ENCODE results near the gene CCL19.

The CCL19 gene

GRCh38 chr9:34658461-34658860 lies 32.6 kb downstream of the CCL19 start:
- no peaks in the 10 kb centered on the region for H3K27me3 Mint-ChIP-seq
- H3K9me3 Mint-ChIP-seq (ENCODE audit: low read depth) = no peaks in the 10 kb centered on the region
- no peak overlapping the region for H3K27ac Mint-ChIP-seq
- peaks cover 32% of the 10 kb centered on the region for H3K4me1 Mint-ChIP-seq (ENCODE audit: low read depth)
- peaks cover 6% of the 10 kb centered on the region for H3K36me3 Mint-ChIP-seq
- H3K4me3 Mint-ChIP-seq = no peak overlapping the region

GRCh38 chr9:34656992-34657391 lies 34.1 kb downstream of the CCL19 start:
- H3K27me3 Mint-ChIP-seq = no peaks in the 10 kb centered on the region
- peaks cover 31% of the 10 kb centered on the region for H3K4me1 Mint-ChIP-seq (ENCODE audit: low read depth)
- H3K36me3 Mint-ChIP-seq = peaks cover 6% of the 10 kb centered on the region
- no peak overlapping the region for H3K27ac Mint-ChIP-seq
- H3K4me3 Mint-ChIP-seq = no peak overlapping the region
- H3K9me3 Mint-ChIP-seq (ENCODE audit: low read depth) = no peaks in the 10 kb centered on the region

- Mint-ChIP-seq H3K4me3 (no peak overlapping the region), H3K27me3 (no peaks in the 10 kb centered on the region), H3K4me1 (ENCODE audit: low read depth) (peaks cover 25% of the 10 kb centered on the region), H3K27ac (peak overlapping the region; percentile 29), H3K9me3 (ENCODE audit: low read depth) (no peaks in the 10 kb centered on the region), H3K36me3 (peaks cover under 1% of the 10 kb centered on the region)
Measured at GRCh38 chr9:34655394-34655793, 35.7 kb downstream of the CCL19 start.

- Mint-ChIP-seq H3K36me3 (no peaks in the 10 kb centered on the region), H3K4me3 (no peak overlapping the region), H3K4me1 (ENCODE audit: low read depth) (peaks cover 25% of the 10 kb centered on the region), H3K27ac (peak overlapping the region; percentile 41), H3K27me3 (no peaks in the 10 kb centered on the region), H3K9me3 (ENCODE audit: low read depth) (no peaks in the 10 kb centered on the region)
Measured at GRCh38 chr9:34654323-34655051, 36.6 kb downstream of the CCL19 start.

GRCh38 chr9:34653151-34654072 lies 37.7 kb downstream of the CCL19 start:
- H3K27ac Mint-ChIP-seq = peak overlapping the region; percentile 1
- peaks cover 35% of the 10 kb centered on the region for H3K4me1 Mint-ChIP-seq (ENCODE audit: low read depth)
- H3K36me3 Mint-ChIP-seq = peaks cover 3% of the 10 kb centered on the region
- H3K9me3 Mint-ChIP-seq (ENCODE audit: low read depth) = no peaks in the 10 kb centered on the region
- H3K27me3 Mint-ChIP-seq = no peaks in the 10 kb centered on the region
- no peak overlapping the region for H3K4me3 Mint-ChIP-seq

- Mint-ChIP-seq H3K27me3 (no peaks in the 10 kb centered on the region), H3K9me3 (ENCODE audit: low read depth) (no peaks in the 10 kb centered on the region), H3K27ac (peak overlapping the region; percentile 80), H3K36me3 (peaks cover 4% of the 10 kb centered on the region), H3K4me1 (ENCODE audit: low read depth) (peaks cover 43% of the 10 kb centered on the region), H3K4me3 (no peak overlapping the region)
Measured at GRCh38 chr9:34652602-34653000, 38.5 kb downstream of the CCL19 start.

GRCh38 chr9:34651876-34652601 lies 39.0 kb downstream of the CCL19 start, which contains the start of gene IL11RA:
IL11RA (plus strand) TSS chr9:34652185; CDS start chr9:34655218, 3,033 bp downstream.
- H3K27ac Mint-ChIP-seq = peak within 1 kb of the TSS; percentile 80
- peaks cover 48% of the 10 kb centered on the region for H3K4me1 Mint-ChIP-seq (ENCODE audit: low read depth)
- peaks cover 4% of the 10 kb centered on the region for H3K36me3 Mint-ChIP-seq
- no peaks in the 10 kb centered on the region for H3K9me3 Mint-ChIP-seq (ENCODE audit: low read depth)
- no peaks in the 10 kb centered on the region for H3K27me3 Mint-ChIP-seq
- H3K4me3 Mint-ChIP-seq = peak within 1 kb of the TSS; percentile 57

GRCh38 chr9:34651321-34651720 lies 39.8 kb downstream of the CCL19 start:
- Mint-ChIP-seq H3K36me3 (peaks cover 4% of the 10 kb centered on the region), H3K9me3 (ENCODE audit: low read depth) (no peaks in the 10 kb centered on the region), H3K27ac (no peak overlapping the region), H3K27me3 (no peaks in the 10 kb centered on the region), H3K4me1 (ENCODE audit: low read depth) (peaks cover 50% of the 10 kb centered on the region), H3K4me3 (no peak overlapping the region)

GRCh38 chr9:34650816-34651215 lies 40.3 kb downstream of the CCL19 start:
- Mint-ChIP-seq H3K27me3 (no peaks in the 10 kb centered on the region), H3K36me3 (peaks cover 4% of the 10 kb centered on the region), H3K27ac (no peak overlapping the region), H3K9me3 (ENCODE audit: low read depth) (no peaks in the 10 kb centered on the region), H3K4me1 (ENCODE audit: low read depth) (peaks cover 56% of the 10 kb centered on the region), H3K4me3 (no peak overlapping the region)

- Mint-ChIP-seq H3K27ac (no peak overlapping the region), H3K4me1 (ENCODE audit: low read depth) (peaks cover 51% of the 10 kb centered on the region), H3K9me3 (ENCODE audit: low read depth) (no peaks in the 10 kb centered on the region), H3K27me3 (no peaks in the 10 kb centered on the region), H3K36me3 (peaks cover 4% of the 10 kb centered on the region), H3K4me3 (peak overlapping the region; percentile 94)
Measured at GRCh38 chr9:34648673-34649072, 42.4 kb downstream of the CCL19 start.

- Mint-ChIP-seq H3K36me3 (peaks cover 4% of the 10 kb centered on the region), H3K4me3 (peak overlapping the region; percentile 94), H3K27ac (peak overlapping the region; percentile 89), H3K9me3 (ENCODE audit: low read depth) (no peaks in the 10 kb centered on the region), H3K4me1 (ENCODE audit: low read depth) (peaks cover 42% of the 10 kb centered on the region), H3K27me3 (no peaks in the 10 kb centered on the region)
Measured at GRCh38 chr9:34647651-34648050, 43.4 kb downstream of the CCL19 start.

- peaks cover 4% of the 10 kb centered on the region for H3K36me3 Mint-ChIP-seq
- H3K27ac Mint-ChIP-seq = peak overlapping the region; percentile 89
- peak overlapping the region; percentile 94 for H3K4me3 Mint-ChIP-seq
- no peaks in the 10 kb centered on the region for H3K9me3 Mint-ChIP-seq (ENCODE audit: low read depth)
- H3K4me1 Mint-ChIP-seq (ENCODE audit: low read depth) = peaks cover 36% of the 10 kb centered on the region
- no peaks in the 10 kb centered on the region for H3K27me3 Mint-ChIP-seq
Measured at GRCh38 chr9:34647084-34647403, 44.0 kb downstream of the CCL19 start.

GRCh38 chr9:34646211-34647083 lies 44.6 kb downstream of the CCL19 start, which contains the start of gene GALT:
GALT (plus strand) TSS chr9:34646675; CDS start chr9:34646705, 30 bp downstream.
- Mint-ChIP-seq H3K4me1 (ENCODE audit: low read depth) (peaks cover 33% of the 10 kb centered on the region), H3K27ac (peak within 1 kb of the TSS; percentile 89), H3K36me3 (peaks cover 4% of the 10 kb centered on the region), H3K9me3 (ENCODE audit: low read depth) (no peaks in the 10 kb centered on the region), H3K27me3 (no peaks in the 10 kb centered on the region), H3K4me3 (peak within 1 kb of the TSS; percentile 94)

- Mint-ChIP-seq H3K4me1 (ENCODE audit: low read depth) (peaks cover 31% of the 10 kb centered on the region), H3K36me3 (peaks cover 4% of the 10 kb centered on the region), H3K27me3 (no peaks in the 10 kb centered on the region), H3K27ac (no peak overlapping the region), H3K9me3 (ENCODE audit: low read depth) (no peaks in the 10 kb centered on the region), H3K4me3 (no peak overlapping the region)
Measured at GRCh38 chr9:34644766-34645314, 46.2 kb downstream of the CCL19 start.

Data from activated naive CD8-positive, alpha-beta T cell (primary cell).